DMS153 (cell line): ENCODE measurements around the gene ASB12.
"Not testable (repeated sequence)": the region's sequence is repeated elsewhere in the genome, so short reads cannot be mapped to it uniquely, and the experiment has no call there.

Source experiments
- DNase-seq: peaks from one replicate; lab custom pipeline; 2025; lab: John Stamatoyannopoulos, UW

ASB12 gene

DNA sequence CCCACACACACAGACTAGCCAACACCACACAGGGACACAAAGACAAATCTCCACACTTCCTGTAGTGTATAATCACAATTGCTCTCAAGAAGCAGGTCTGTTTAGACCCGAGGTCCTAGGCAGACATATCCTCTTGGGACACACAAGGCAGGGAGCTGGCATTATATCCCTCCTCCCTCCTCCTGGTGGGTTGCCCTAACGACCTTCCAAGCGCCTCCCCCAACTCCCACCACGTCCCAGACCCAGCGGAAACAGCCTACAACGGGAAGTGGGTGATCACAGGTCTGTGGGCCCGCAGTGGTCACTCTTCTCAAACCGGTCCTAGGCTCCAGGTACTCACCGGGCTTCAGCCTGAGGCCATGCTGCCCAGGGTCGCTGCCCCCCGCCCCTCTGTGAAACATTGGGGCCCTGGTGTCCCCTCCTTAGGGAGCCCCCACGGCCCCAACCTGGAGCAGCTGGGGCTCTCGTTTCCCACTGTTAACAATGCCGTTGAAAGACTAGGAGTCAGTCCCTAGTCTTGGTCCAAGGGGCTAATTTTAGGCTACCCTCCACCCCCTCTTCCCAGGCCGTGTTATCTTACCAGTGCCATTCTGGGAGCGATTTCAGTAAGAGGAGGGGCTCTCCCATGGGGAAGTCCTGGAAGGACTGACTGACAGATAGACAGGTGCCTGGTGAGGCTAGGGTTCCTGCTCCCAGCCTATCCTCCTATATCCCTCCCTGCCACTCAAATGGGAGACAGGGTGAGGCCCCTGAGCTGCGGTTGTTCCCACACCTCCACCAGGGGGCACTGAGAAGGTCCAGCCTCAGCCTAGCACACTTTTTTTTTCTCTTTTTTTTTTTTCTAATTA is at the start of gene ASB12:
Gene ASB12 (minus strand): TSS at position 485 of the 848 bp plus-strand sequence. CDS start 4,957 bp downstream, outside the sequence.
- DNase-seq, result no peak

DNA sequence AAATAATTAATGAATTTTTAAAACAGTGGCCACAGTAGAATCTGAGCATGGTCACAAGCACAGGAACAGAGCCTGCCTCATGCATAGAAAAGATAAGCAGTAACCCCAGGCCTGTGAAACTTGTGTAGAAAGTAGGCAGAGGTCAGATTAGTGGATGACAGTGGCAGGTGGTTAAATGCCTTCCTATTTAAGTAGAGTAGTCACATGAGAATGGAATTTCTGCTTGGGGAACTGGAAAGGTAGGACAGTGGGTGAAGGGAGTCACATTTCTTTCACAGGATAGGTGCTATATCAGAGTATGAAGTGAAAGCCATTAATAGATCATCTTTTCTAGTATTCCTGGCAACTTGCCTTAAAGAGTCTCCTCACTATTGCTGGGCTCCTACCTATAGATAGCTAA is 34.9 kb upstream of the ASB12 start:
- DNase-seq, result no peak

DNA sequence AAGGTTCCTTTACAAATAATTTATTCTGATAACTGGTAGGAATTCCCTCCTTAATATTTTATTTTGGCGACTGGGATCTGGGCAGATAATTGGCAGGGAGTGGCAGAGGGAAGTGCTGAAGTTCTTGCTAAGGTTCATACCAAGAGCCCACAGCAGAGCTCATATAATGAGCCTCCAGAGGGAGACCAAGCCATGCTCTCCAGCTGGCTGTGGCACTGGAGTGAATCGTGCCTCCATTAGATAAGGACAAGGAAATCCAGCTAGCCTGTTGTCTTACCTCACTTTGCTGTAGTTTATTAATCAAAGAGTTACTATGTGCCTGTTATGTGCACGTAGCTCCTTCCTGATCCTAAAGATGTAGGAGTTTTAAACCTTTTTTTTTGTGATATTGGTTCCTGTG is 1.3 kb downstream of the ASB12 start:
- no peak for DNase-seq

DNA sequence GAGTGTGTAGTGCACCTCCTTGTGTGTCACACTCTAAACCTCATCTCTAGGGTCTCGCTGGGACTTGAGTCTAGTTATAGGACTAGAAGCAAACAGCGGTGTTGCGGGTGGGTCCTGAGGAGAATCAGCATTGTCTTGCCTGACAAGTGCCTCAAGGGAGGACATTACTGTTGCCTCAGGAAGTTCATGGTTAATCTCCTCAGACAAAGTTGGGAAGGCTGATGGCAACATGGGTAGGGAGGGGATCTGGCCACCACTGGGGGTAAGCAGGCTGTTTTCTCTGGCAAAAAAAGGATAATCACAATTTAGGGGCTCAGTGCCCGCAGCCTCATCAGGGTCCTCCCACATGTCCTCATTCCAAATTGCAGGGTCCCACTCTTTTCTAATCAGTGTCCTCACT is 12.4 kb downstream of the ASB12 start:
- DNase-seq, result no peak

- DNase-seq, result not testable (repeated sequence)
Observed at GRCh38 chrX:64213989-64214388, 16.4 kb downstream of the ASB12 start.

DNA sequence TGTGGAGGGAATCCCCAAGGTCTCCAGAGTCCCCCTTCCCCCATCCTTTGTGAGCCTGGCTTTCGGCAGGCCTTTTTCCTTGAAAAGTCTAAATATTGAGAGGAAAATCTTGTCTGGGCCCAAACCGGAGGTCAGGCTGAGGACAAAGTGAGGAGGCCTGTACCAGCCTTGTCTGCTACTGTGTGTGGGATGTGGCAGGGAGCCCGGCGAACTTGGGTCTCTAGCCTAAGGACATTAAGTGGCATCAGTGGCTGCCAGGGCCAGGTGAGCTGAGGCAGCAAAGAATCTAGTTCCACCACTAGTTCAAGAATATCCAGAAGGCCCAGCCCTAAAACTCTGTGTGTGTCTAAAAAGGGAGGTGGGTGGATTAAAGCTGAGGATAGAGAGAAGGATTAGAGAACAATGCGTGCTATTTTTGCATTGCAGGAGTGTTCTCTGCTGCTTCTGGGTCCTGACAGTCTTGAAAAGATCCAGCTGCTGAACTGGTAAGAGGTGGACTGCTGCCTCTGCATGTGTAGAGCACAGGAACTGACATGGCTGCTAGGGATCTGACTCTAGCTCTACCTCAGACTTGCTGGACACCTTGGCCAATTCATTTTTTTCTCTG is 23.7 kb downstream of the ASB12 start:
- no peak for DNase-seq

DNA sequence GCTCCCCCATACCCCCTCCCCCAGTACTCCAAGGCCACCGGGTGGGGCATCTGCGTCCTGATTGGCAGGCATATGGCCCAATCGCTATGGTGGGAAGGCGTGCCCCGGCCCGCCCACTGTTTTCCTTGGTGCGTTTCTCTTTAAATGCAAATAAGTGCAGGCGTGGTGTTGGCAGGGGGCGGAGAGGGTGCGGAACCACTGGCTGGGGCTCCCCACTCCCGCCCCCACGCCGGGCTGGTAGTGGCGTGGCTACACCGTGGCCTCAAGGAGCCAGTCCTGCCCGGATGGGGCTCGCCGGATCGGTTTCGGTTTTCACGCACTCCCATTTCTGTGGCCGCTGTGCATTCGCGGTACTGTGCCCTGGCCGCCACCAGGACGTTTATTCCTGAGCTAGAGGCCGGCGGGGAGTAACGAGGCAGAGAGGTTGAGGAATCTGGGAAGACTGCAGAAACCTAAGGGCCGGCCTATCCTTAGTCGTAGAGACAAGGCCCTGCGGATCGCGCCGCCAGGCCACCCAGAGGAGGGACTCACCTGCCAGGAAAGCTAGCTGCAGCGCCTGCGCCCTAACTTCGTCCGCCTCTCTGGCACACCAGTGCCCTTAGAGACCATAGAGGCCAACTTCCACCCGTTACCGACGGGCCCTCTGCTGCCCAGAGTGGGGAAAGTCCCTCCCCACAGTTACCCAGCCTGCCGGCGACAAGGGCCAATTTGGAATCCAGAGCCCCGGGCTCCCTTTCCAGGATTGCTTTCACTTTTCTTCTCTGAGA is 24.5 kb downstream of the ASB12 start:
- DNase-seq, result peak; percentile 87

DNA sequence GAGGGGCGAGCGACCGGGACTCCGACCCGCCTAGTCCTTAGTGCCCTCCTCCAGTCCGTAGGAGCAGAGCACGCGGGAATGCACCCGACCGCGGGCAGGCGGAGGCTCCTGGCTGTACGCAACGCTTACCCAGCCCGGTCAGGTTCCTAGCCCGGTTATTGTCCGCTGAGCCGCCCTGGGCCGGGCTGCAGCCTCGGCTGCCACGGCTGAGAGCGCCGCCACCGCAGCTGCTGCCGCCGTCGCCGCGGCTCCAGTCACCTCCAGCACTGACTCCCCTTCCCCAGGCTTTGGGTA is 25.0 kb downstream of the ASB12 start, which contains the start of gene AMER1:
Gene AMER1 (minus strand): TSS at position 268 of the 294 bp plus-strand sequence. CDS start 12,422 bp downstream, outside the sequence.
- no peak for DNase-seq

DNA sequence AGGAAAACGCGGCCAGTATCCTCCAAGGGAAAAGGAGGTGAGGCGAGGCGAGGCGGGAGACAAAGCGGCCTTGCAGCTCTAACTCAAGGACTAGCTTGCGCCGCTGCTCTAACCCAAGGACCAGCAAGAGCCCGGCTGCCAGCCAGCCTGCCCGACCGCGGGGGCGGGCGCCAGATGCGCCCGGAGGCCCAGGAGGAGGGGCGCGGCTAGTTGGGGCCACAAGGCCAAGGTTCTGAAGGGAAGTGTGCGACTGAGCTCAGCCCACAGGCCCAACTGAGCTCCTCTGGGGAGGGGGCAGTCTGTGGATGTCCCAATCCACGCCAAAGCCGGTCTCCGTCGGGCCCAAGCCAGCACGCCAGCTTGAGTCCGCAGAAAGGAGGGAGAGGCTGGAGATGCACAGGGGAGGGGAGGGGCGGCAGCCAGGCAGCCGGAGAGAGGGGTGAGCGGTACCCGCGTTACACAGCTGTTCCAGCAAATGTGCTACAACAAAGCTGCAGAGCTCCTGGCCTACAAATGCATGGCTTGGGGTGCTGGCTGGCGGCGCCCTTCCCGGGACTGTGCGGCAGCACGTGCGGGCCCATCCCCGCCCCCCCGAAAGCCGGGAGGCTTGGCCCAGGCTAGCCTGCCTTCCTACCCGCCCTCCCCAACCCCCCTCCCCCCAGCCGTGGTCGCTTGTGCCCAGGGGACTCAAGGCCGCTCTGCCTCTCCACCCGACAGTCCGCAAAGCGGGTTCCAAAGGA is 25.5 kb downstream of the ASB12 start:
- DNase-seq, result no peak

GRCh38 chrX:64204252-64204651 is 26.2 kb downstream of the ASB12 start:
- DNase-seq, result no peak

- DNase-seq, result no peak
Observed at GRCh38 chrX:64202808-64203325, 27.5 kb downstream of the ASB12 start.

DNA sequence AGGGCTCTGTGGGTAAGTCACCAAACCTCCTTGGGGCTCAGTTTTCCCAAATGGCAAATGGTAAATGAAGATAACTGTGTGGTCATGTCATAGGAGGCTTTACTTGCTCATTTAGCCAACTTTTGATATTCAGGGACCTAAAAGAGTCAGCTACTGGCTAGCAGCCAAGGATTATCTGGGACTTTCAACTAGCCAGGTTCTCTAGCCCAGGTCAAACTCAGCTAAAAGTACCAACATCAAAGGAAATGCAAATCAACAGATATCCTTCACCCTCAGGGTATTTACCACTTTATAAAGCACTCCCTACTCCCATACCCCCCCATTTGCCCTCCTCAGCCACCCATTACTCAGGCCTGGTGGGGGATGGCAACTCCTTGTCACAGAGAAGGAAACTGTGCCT is 32.4 kb downstream of the ASB12 start:
- DNase-seq, result no peak

DNA sequence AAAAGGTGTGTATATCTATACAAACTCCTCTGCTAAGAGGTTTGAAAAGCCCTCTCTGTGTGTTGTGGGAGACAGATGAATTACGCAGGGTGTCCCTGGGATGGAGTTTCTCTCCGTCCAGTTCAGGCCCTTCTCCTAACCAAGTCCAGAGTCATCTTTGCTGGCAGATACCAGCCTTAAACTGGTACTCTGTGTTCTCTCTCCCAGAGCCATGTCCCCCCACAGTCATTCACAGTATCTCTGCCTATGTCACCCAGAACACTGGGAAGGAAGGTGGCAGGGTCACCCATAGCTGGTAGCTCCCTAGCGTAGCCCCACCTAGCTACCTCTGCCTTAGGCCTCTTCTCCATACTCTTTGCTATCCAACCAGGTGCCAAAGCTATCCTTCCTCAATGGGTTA is 33.8 kb downstream of the ASB12 start:
- no peak for DNase-seq

DNA sequence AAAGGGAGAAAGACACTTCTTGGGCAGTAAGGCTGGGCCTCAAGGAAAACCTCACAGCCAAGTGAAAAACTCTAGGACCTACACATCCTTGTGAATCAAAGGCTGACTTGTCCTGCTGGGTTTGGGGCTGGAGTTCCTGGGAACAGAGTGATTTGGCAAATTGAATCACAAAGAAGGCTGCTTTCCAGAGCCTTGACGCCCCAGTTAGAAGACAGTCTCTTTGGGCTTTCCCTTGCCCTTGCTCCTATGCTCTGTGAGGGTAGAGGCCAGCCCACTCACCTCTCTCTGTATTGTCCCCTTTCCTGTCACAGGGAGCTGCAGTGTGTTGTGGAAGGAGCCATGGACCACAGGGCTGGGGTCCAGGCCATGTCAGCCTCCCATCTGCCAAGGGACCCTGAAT is 34.5 kb downstream of the ASB12 start:
- DNase-seq, result no peak

DNA sequence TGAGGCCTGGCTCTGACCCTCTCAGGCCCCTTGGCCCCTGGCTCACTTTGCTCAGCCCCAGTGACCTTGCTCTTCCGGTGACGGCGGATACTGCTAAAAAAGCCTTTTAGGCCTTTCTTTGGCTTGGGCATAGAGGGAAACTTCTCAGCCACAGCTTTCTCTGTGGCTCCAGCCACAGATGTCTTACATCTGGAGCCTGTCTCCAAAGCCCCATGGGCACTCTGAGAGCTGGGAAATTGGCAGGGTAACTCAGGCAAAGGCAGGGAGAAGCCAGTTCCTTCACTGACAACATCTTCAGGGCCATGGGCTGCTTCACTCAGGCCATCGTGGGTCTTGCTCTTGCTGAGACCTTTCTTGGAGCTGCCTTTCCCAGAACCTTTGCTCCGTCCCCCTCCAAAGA is 37.7 kb downstream of the ASB12 start:
- no peak for DNase-seq

- DNase-seq, result no peak
Observed at GRCh38 chrX:64192040-64192439, 38.4 kb downstream of the ASB12 start.

DNA sequence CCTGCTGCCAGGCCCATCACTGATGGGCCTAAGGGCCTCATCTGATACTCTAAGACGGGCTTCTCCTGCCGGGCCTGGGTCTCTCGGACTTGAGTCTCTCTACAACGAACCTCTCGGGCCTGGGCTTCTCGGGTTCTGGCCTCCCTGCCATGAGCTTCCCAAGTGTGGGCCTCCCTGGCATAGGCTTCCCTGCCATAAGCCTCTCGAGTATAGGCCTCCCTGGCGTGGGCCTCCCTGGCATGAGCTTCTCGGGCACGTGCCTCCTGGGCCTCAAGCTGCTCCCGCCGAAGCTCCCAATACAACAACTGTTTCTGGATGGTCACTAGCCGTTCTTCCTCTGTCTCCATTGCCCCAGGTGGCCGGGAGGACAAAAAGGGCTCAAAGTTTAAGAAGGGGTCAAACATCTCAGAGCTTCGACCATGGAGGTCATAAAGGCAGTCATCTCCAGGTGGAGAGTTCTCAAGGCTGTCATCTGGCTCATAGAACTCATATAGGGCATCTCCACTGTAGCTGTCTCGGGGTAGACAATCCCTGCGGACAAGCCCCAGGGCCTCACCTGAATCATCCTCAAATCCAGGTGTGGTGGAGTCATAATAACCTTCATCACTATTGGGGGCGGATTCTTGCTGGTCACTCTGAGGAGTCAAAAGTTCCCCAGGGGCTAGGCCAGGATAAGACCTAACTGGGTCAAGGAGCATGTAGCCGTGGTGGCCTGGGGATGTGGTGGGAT is 39.0 kb downstream of the ASB12 start:
- DNase-seq, result no peak

GRCh38 chrX:64190136-64190740 is 40.2 kb downstream of the ASB12 start:
- no peak for DNase-seq

DNA sequence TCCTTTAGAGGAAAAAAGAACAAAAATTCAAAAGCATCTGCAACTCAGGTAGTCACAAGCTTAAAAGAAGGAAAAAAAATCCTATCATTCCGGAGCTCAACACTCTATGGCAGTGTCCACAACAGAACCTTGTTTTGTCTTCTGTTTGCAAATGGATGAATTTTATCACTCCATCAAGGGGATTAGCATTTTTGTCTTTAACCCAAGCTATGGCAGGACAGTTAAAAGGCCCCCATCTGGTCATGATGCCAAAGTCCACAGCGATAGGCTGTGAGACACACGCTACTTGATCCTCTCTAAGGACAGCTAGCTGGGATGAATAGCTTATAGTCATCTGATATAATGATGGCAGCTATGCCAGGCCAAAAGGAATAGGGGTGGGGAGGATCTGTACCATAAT is 41.5 kb downstream of the ASB12 start:
- DNase-seq, result no peak

- DNase-seq, result no peak
Observed at GRCh38 chrX:64187762-64188150, 42.7 kb downstream of the ASB12 start.
